Spleen (tissue), 7 donors: ENCODE measurements around the gene DGKH.

Experiments
- POLR2A ChIP-seq, 3 donors: fragments of 450-650 bp; IDR thresholded peaks; one replicate each; pipeline ENCODE4 v1.5.1; 2017; ENCODE audit warnings: antibody characterized with exemption in 3 of 3, mild to moderate bottlenecking in 1 of 3
- TF ChIP-seq, protein P1 (sequence below), 11 experiments: fragments of 200-600 bp in 7 of 11; fragments of 450-650 bp in 4 of 11; sonication (generic) in 4 of 11; IDR thresholded peaks in 8 of 11; conservative IDR thresholded peaks in 3 of 11; 1 replicate in 7 of 11; 2 replicates in 4 of 11; pipeline versions ENCODE4 v1.4.0 to v1.8.0; 2016 to 2021; ENCODE audit warnings: antibody characterized with exemption in 11 of 11, inconsistent platforms in 4 of 11, mild to moderate bottlenecking in 1 of 11
- donor health status: DM: no; HTN: no; CAD: no; lungs with moderate emphysema.
- donor health status: DM: no; HTN: no; CAD: no.
- donor health status: DM: no; HTN: no; CAD: no.

- no peak for TF ChIP-seq POLR2A (IDR thresholded peaks at IDR 0.05)
- TF ChIP-seq, protein P1, sequence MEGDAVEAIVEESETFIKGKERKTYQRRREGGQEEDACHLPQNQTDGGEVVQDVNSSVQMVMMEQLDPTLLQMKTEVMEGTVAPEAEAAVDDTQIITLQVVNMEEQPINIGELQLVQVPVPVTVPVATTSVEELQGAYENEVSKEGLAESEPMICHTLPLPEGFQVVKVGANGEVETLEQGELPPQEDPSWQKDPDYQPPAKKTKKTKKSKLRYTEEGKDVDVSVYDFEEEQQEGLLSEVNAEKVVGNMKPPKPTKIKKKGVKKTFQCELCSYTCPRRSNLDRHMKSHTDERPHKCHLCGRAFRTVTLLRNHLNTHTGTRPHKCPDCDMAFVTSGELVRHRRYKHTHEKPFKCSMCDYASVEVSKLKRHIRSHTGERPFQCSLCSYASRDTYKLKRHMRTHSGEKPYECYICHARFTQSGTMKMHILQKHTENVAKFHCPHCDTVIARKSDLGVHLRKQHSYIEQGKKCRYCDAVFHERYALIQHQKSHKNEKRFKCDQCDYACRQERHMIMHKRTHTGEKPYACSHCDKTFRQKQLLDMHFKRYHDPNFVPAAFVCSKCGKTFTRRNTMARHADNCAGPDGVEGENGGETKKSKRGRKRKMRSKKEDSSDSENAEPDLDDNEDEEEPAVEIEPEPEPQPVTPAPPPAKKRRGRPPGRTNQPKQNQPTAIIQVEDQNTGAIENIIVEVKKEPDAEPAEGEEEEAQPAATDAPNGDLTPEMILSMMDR (IDR thresholded peaks at IDR 0.05 in 8 of 11, conservative IDR thresholded peaks at IDR 0.05 in 3 of 11): no peak
Observed at GRCh38 chr13:42246541-42246940, 198.1 kb downstream of the DGKH start.
